ENCODE data around the gene DNASE1L2.

The DNASE1L2 gene, protein sequence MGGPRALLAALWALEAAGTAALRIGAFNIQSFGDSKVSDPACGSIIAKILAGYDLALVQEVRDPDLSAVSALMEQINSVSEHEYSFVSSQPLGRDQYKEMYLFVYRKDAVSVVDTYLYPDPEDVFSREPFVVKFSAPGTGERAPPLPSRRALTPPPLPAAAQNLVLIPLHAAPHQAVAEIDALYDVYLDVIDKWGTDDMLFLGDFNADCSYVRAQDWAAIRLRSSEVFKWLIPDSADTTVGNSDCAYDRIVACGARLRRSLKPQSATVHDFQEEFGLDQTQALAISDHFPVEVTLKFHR

DNA sequence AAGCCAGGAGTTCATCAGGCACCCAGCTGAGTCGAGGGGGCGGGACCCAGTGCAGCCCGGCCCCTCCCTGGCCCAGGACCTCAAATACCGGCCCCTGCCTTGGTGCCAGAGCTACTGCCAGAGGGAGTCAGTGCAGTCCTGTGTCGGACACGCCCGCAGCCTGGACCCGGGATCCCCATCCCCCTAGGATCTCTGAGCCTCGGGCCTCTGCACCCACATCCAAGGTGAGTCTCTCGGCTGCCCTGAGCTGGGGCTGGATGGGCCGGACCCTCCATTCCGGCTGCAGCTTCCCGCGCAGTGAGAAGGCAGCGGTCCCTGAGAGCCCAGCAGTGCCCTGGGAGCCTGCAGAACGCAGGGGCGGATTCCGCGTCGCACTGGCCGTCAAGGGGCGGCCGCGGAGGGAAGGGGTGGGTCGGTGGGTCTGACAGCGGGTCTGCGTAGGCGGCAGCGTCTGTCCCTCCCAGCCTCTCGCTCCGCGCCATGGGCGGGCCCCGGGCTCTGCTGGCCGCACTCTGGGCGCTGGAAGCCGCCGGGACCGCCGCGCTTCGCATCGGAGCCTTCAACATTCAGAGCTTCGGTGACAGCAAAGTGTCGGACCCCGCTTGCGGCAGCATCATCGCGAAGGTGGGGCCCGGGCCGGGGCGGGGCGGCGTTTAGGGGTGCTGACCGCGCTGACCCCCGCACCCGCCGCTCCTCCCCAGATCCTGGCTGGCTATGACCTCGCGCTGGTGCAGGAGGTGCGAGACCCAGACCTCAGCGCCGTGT, at the start of gene DNASE1L2:
Gene DNASE1L2 (plus strand): TSS at position 108 of the 765 bp plus-strand sequence. CDS start 373 bp downstream, at position 481.
- DNase-seq (ENCODE audit: low read depth in 2 of 2): no peak

DNA sequence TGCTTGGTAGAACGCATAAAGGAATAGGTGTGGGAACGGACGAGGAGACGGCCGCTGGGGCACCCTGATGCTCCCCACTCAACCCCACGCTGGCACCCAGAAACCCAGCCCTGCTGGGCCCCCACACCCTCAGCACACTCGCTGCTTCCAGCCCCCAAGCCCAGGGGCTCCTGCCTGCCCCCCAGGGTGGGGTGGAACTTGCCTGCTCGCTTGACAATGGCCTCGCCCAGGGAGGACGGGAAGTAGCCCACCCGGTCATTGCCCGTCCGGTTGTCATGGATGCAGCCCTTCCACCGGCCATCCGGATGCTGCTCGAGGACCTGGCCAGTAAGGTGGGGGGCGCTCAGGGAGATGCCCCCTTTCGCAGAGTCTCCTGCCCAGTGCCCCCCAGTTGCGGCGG, 49.7 kb upstream of the DNASE1L2 start:
- DNase-seq (ENCODE audit: low read depth in 2 of 2): no peak

GRCh38 chr16:2187212-2187611, 49.0 kb upstream of the DNASE1L2 start:
- no peak for DNase-seq (ENCODE audit: low read depth in 2 of 2)

DNA sequence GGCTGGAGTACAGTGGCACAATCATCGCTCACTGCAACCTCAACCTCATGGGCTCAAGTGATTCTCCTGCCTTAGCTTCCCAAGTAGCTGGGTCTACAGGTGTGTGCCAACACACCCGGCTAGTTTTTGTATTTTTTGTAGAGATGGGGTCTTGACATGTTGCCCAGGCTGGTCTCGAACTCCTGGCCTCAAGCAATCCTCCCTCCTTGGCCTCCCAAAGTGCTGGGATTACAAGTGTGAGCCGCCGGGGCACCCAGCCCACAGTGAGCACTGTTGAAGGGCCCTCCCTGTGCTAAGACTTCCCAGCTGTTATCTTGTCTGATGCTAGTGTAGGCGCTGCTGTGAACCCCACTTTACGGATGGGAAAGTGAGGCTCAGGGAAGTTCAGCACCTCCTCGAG, 47.8 kb upstream of the DNASE1L2 start:
- DNase-seq (ENCODE audit: low read depth in 2 of 2): no peak

DNA sequence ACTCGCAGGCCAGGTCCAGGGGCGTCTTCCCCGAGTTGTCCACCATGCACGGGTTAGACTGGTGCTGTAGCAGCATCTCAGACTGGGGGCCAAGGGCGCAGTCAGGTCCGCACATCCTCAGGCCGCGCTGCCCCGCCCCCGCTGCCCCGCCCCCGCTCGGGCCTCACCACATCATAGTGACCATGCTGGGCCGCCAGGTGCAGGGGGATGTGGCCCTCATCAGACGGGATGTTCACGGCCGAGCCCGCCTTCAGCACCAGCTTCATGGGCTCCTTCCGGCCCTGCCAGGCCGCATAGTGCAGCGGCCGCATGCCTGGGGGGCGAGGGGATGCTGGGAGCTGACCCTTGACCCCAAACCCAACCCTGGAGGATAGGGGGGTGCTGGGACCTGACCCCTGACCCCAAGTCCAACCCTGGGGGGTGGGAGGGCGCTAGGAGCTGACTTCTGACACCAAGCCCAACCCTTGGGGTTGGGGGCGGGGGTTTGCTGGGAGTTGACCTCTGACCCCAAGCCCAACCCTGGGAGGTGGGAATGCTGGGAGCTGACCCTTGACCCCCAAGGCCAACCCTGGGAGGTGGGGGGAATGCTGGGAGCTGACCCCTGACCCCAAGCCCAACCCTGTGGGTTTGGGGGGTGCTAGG, 46.9 kb upstream of the DNASE1L2 start:
- DNase-seq (ENCODE audit: low read depth in 2 of 2): no peak

GRCh38 chr16:2190002-2190658, 46.1 kb upstream of the DNASE1L2 start:
- no peak for DNase-seq (ENCODE audit: low read depth in 2 of 2)

- no peak for DNase-seq (ENCODE audit: low read depth in 2 of 2)
Observed at GRCh38 chr16:2190659-2191445, 45.4 kb upstream of the DNASE1L2 start.

GRCh38 chr16:2191446-2191706, 44.9 kb upstream of the DNASE1L2 start:
- no peak for DNase-seq (ENCODE audit: low read depth in 2 of 2)

DNA sequence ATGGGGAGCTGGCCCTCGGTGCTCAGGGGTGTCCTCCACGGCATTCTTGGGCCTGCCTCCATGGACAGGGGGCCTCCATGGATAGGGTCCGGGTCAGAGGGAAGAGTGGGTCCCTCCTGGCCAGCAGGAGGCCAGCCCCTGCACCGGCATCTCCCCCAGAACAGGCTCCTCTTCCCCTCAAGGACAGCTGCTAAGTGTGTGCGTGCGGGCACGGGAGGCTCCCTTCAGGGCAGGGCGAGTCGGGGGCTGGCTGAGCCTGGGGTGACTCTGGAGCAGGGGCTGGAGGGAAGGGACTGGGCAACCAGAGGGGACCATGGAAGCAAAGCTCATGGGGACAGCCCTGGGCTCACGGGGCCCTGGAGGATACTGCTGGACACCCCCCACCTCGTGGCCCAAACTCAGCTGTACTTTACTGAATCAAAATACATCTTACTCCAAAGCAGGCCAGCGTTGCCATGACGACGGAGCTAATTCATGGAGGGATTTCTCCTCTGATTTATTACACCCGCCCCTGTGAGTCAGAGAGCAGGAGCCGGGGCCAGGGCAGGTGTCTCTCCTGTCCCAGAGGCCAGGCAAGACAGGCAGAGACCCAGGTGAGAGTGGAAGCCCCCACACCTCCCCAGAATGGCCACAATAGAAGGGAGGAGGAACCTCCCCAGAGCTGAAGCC, 41.9 kb upstream of the DNASE1L2 start:
- DNase-seq (ENCODE audit: low read depth in 2 of 2): no peak

DNA sequence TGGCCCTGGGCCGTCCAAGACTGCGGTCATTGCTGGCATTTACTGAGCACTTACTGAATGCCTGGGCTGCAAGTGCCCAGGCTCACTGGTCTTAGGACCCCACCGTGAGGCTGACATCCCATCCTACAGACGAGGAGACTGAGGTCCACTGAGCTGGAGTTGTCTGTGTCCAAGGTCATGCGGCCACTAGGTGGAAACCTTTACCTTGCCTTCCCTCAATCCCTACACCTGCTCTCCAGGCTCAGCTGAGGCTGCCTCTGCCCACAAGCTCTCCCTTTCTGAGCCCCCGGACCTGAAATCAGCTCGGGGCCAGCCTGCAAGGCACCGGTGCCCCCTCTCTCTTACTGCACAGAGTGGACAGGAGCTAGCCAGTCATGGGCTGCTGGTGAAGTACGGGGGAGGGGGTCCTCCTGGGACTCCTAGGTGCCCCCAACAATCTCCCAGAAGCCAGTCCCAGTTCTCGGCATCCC, 41.4 kb upstream of the DNASE1L2 start:
- no peak for DNase-seq (ENCODE audit: low read depth in 2 of 2)

- no peak for DNase-seq (ENCODE audit: low read depth in 2 of 2)
Observed at GRCh38 chr16:2195322-2196161, 40.7 kb upstream of the DNASE1L2 start.

DNA sequence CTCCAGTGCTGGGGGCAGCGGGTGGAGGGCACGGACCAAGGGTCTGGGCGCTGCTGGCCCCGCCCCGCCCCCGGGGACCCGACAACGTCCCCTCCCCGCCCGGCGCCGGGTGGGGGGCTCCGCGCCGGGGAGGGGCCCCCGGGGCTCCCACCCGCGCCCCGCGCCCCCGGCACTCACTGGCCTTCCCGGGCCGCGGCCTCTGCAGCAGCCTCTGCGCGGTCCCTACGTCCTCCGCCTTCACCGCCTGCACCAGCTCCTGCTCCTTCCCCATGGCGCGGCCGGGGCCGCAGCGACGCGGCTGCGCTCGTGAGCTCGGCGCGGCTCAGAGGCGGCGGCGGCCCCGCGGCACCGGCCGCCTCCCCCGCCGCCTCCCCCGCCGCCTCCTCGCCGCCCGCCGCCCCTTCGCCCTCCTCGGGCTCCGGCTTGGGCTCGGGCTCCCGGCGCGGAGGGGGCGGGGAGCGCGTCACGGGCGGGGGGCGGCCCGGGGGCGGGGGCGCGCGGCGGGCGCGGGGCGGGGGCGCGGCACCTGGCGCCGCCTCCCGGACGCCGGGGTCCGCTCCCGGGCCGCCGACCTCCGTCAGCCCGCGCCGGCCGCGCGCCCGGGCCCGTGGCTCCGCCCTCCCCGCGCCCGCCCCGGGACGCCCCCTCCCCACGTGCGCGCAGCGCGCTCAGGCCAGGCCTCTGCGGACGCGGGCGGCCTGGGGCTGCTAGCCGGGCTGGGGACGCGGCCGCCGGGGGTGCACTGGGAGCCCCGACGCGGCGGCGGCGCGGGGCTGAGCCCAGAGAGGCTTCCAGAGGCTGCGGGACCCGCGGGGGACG, 39.9 kb upstream of the DNASE1L2 start, which contains the start of gene CASKIN1:
Gene CASKIN1 (minus strand): TSS at position 444 of the 819 bp plus-strand sequence. CDS start 173 bp downstream, at position 271.
- DNase-seq (ENCODE audit: low read depth in 2 of 2): no peak

- DNase-seq (ENCODE audit: low read depth in 2 of 2): no peak
Observed at GRCh38 chr16:2196981-2197511, 39.2 kb upstream of the DNASE1L2 start.

DNA sequence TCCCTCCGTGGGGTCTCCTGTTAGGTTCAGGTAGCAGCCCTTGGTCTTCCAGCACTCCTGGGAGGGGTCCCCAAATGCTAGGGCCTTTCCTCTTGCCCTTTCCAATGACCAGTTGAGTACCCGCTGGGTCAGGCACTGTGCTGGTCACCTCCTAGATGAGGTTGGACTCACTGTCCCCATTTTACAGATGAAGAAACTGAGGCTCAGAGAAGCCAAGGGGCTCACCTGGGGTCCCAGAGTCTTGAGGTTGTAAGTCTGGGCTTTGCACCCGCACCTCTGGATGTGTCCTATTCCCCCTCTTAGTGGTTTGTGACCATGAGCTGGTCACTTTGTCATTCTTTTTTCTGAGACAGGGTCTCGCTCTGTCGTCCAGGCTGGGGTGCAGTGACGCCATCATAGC, 38.5 kb upstream of the DNASE1L2 start:
- no peak for DNase-seq (ENCODE audit: low read depth in 2 of 2)

- no peak for DNase-seq (ENCODE audit: low read depth in 2 of 2)
Observed at GRCh38 chr16:2198283-2198682, 38.0 kb upstream of the DNASE1L2 start.

- DNase-seq (ENCODE audit: low read depth in 2 of 2): no peak
Observed at GRCh38 chr16:2199095-2199494, 37.1 kb upstream of the DNASE1L2 start.

DNA sequence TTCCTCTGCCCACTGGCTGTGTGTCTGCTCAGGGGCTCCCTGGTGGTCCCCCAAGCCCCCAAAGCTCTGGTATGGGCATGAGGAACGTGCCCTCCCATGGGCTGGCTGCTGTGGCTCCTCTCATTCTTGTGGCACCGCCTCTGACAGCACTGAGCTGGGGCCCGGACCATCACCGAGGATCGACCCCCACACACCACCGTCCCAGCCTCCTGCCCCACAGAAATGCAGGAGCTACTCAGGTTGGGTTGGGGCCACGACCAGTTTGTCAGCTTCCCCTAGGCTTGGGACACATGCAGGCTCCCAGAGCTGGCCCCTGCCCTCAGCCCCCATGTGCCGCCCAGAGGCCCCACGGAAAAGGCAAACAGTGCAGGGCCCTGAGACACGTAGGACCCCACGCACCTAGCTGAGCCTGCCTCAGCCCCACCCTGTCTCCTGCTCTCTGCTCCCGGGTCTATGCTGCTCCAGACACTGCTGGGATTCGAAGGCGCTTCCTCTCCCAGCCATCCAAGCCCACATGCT, 36.6 kb upstream of the DNASE1L2 start:
- DNase-seq (ENCODE audit: low read depth in 2 of 2): no peak

- no peak for DNase-seq (ENCODE audit: low read depth in 2 of 2)
Observed at GRCh38 chr16:2200313-2200712, 35.9 kb upstream of the DNASE1L2 start.

Data from activated CD4-positive, alpha-beta T cell treated with anti-CD3 and anti-CD28 coated beads for 24 hours (primary cell).